ENCODE measurements around the gene TBCA. TPM values are rescaled to one million over a fixed set of nuclear protein-coding genes. Genes with fewer than 3 reads are reported as not detected.

Gene TBCA
- total RNA-seq, 1 donor, result 5.9 TPM

DNA sequence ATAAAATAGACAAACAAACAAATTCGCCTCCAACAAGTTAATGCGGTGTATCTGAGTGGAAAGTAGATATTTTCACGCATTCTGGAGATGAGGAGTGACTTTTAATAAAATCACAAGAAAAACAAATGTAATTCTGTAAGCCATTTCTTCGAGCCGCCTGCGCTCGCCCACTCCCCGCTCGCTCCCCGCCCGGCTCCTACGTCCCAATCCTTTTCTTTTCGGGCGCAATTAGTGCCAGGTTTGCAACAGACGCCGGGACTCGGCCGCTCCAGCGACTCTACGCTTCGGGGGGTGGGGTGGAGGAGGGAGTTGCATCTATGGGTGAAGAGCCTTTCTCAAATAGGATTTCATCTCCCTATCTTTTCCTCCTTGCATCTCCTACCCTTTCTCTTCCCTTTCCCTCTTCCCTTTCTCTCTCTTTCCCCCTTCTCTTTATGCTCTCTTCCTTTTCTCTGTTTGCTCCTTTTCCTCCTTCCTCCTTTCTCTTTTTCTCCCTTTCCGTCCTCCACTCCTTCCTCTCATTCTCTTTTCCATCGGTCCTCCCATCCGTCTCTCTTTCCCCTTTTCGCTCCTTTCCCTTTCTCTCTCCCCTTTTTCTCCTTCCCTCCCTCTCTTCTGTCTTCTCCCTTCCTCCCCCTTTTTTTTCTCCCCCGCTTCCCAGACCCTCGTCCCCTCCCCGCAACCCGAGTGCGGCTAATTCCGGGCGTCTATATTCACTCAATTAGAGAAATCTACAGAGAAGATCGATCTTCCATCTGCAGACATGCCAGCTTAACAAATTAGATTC, 131.6 kb downstream of the TBCA start:
- DNase-seq (ENCODE audit: low read depth in 2 of 3, low spot score in 2 of 3), result peak in 1 of 3 donors; percentile 18

DNA sequence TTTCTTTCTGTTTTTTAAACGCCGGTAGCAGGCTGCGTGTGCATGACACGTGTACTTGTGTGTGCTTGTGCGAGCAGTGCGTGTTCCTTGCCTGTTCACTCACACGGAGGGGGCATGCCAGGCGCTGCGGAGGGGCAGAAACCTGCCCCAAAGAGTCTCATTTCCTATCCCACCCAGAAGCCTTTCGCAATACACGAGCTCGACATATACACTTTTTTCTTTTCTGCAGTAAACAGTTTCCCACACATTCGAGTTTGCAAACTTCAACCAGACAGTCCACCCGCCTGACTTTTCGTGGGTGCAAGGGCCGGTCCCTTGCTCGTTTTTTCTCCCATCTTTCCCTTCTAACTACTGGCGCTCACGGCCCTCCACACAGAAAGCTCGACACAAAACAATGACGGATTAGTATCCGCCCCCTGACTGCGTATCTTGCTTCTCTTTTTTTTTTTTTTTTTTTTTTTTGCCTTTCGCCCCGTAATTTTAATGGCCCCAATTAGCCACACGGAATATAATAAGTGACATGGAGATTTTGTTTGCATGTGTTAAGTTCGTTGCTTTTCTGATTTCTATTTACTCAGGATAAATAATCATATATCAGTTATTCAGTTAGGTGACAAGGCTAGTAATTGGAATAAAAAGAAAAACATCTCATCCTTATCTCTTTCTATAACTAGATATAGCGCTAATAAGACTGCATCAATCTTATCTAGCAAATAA, 132.3 kb downstream of the TBCA start:
- peak in 1 of 3 donors; percentile 40 for DNase-seq (ENCODE audit: low read depth in 2 of 3, low spot score in 2 of 3)

DNA sequence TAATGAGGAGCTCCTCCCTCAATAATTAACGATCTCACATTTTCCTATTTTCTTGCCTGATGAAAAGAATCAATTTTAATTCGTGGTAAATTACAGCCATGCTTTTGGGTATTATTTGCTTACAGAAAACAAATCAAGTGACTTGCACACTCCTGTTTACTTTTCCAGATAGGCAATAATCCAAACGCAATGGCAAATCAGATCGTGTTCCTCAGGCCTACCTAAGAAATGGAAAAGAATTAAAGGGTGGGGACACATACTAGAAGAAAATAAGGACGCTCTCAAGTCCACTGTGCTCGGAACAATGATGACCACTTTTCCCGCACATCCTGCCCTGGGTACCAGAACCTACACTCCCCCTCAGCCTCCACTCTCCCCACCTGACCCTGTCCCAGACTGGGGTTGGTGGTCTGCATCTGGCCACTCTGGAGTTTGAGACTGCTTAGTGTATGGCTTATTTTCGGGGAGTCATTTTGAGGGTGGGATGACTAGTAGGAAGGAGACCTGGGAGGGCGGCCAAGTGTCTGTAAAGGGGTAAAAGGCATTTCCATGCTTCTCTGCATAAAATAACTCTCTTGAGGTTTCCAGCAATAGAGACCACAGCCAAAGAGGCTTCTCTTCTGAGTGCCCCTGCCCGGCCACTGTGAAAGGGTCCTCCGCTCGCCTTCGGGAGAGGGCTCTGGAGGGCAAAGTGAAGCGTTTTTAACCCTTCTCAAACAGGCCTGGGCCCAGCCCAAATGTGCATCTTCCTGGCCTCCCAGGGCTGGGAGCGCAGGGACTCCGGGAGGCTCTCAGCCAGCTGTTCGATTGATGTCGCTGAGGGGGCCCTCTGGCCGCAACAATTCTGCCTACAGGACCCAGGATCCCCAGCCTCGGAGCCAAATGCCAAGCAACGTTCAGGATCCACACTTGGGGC, 133.1 kb downstream of the TBCA start:
- peak in 1 of 3 donors; percentile 16 for DNase-seq (ENCODE audit: low read depth in 2 of 3, low spot score in 2 of 3)

DNA sequence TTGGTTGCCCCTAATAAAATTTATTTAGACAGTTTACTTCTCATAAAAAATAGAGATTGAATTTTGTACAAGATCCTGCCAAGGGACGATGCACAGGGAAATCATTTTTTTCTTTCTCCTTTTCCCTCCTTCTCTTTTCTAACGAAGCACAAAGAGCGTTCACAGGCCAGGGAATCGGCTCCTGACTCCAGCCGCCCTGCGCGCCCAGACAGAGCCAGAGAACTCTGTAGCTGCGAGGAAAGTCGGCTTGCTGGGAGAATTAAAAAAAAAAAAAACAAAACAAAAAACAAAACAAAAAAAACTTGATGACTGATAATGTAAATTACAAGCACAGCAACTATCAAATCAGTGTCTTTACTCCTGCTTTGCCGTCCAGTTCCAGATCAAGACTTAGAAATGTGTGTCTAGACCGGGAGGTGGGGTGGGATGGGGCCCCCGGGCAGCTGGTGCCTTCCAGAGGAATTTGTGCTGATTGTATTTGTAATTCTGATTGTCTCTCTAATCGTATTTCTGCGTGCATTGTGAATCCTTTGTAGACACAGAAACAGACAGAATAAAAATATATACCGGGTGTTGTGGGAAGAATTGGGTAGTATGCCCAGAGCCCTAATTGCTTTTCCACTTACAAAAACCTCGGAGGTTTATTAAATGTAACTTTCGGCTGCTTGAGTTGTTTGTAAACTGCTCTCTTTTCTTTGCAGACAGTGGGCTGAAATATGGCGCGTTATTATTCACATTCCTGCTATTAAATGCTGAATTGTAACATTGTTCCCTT, 134.0 kb downstream of the TBCA start:
- DNase-seq (ENCODE audit: low read depth in 2 of 3, low spot score in 2 of 3), result peak in 1 of 3 donors; percentile 19

DNA sequence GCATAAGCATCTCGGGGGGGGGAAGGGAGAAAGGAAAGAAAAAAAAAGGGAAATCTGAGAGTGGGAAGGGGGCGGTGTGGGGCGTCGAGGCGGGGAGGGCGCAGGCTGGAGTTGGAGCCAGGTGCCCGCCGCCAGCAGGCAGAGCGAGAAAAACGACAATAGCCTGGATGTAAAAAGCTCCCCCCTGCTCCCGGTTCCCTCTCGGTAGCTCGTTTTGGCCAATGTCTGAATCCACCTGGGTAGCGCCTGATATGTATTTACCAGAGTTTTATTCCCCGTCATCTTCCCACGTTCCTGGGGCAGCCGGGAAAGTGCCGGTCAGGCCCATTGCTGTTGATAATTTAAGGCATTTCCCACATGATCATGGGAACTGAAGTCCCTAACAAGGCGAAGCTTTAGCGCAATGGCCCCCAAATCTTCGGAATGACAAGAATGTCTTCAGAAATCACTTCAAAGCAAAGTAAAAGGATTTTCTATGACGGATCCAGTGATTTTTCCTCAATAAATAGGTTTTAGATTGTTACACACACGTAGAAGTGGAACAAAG, 134.7 kb downstream of the TBCA start:
- DNase-seq (ENCODE audit: low read depth in 2 of 3, low spot score in 2 of 3), result peak in 1 of 3 donors; percentile 17

Other genes starting within 250 kb of the TBCA start
- gene OTP, start 137.6 kb downstream of the TBCA start, total RNA-seq, result under 0.01 TPM